Uterus (tissue), 2 donors: ENCODE data around the gene HPCA.

Source experiments
- CTCF ChIP-seq, 4 experiments: fragments of 200-600 bp in 2 of 4; fragments of 450-650 bp in 2 of 4; sonication (generic) in 2 of 4; IDR thresholded peaks; one replicate each; pipeline ENCODE4 v1.5.1; 2016 to 2019; ENCODE audit warnings: antibody characterized with exemption in 4 of 4, mild to moderate bottlenecking in 2 of 4, moderate library complexity in 1 of 4
- POLR2A ChIP-seq, 2 donors: fragments of 450-650 bp; IDR thresholded peaks; one replicate each; pipeline ENCODE4 v1.6.1; 2016; ENCODE audit warnings: antibody characterized with exemption in 2 of 2, mild to moderate bottlenecking in 1 of 2, moderate library complexity in 1 of 2

GRCh38 chr1:32878637-32879041 lies 7.7 kb upstream of the HPCA start:
- TF ChIP-seq POLR2A (IDR thresholded peaks at IDR 0.05) (no peak), CTCF (IDR thresholded peaks at IDR 0.05) (no peak)
